K562 (cell line): Measurements from ENCODE around the gene NEMP1. TPM values are rescaled to one million over a fixed set of nuclear protein-coding genes. Genes with fewer than 3 reads are reported as not detected.

ENCODE experiments used
- BACH1 ChIP-seq: fragments of 200-800 bp; sonication (Bioruptor generic); IDR thresholded peaks from 2 replicates; pipeline ENCODE4 v1.6.1; 2016; ENCODE audit warnings: missing genetic modification characterization, missing compliant biosample characterization
- C11orf30 ChIP-seq: fragments of 450-650 bp; IDR thresholded peaks from 2 replicates; pipeline ENCODE4 v1.6.1; 2016; ENCODE audit warnings: low read depth, mild to moderate bottlenecking
- CBFA2T3 ChIP-seq: fragments of 450-650 bp; IDR thresholded peaks from 2 replicates; pipeline ENCODE4 v1.6.1; 2017
- CTCFL ChIP-seq: IDR thresholded peaks from 2 replicates; pipeline ENCODE4 v1.6.1; 2011; ENCODE audit warnings: borderline replicate concordance, low read depth, mild to moderate bottlenecking, moderate library complexity, low read length; ENCODE audit not compliant: insufficient read depth, poor library complexity, severe bottlenecking
- DNMT1 ChIP-seq: fragments of 450-650 bp; IDR thresholded peaks from 2 replicates; pipeline ENCODE4 v1.6.1; 2016; ENCODE audit warnings: antibody characterized with exemption, mild to moderate bottlenecking
- E4F1 ChIP-seq: fragments of 250-450 bp; sonication (Bioruptor Pico); IDR thresholded peaks from 2 replicates; pipeline ENCODE4 v1.5.0; 2021; ENCODE audit warnings: mild to moderate bottlenecking, borderline replicate concordance
- ELF2 ChIP-seq: fragments of 250-450 bp; sonication (Bioruptor Pico); IDR thresholded peaks from 2 replicates; pipeline ENCODE4 v1.5.0; 2021; ENCODE audit warnings: mild to moderate bottlenecking
- ELK1 ChIP-seq: sonication (generic); formaldehyde crosslinking; IDR thresholded peaks from 2 replicates; pipeline ENCODE4 v1.8.1; 2022; ENCODE audit warnings: missing genetic modification reagents
- ESRRA ChIP-seq: fragments of 450-650 bp; IDR thresholded peaks from 2 replicates; pipeline ENCODE4 v1.6.1; 2014; ENCODE audit warnings: low read depth, mild to moderate bottlenecking, moderate library complexity, borderline replicate concordance
- HNRNPUL1 ChIP-seq: fragments of 200-400 bp; formaldehyde crosslinking; IDR thresholded peaks from 2 replicates; pipeline ENCODE4 v1.6.1; 2017; ENCODE audit warnings: low read length
- ILK ChIP-seq: fragments of 450-650 bp; IDR thresholded peaks from 2 replicates; pipeline ENCODE4 v1.6.1; 2016; ENCODE audit warnings: missing genetic modification characterization, low read depth, mild to moderate bottlenecking, missing compliant biosample characterization, moderate library complexity, borderline replicate concordance
- JUNB ChIP-seq: fragments of 450-650 bp; formaldehyde crosslinking; conservative IDR thresholded peaks from 2 replicates; pipeline ENCODE4 v1.4.0; 2020; ENCODE audit warnings: mild to moderate bottlenecking
- MBD2 ChIP-seq: sonication (generic); IDR thresholded peaks from 2 replicates; pipeline ENCODE4 v1.6.1; 2016; ENCODE audit warnings: low read depth, borderline replicate concordance
- MXI1 ChIP-seq: IDR thresholded peaks from 2 replicates; pipeline ENCODE4 v1.6.1; 2011; ENCODE audit warnings: low read depth, mild to moderate bottlenecking, improper control_type of control experiment, low read length
- MYNN ChIP-seq, 2 experiments: sonication (generic); formaldehyde crosslinking in 1 of 2; IDR thresholded peaks; 2 replicates each; pipeline versions ENCODE4 v1.5.0 to v1.6.1; 2016 to 2020; ENCODE audit warnings: antibody characterized with exemption in 1 of 2, missing genetic modification reagents in 1 of 2
- NUFIP1 ChIP-seq: fragments of 450-650 bp; IDR thresholded peaks from 2 replicates; pipeline ENCODE4 v1.6.1; 2018; ENCODE audit not compliant: partially characterized antibody
- POLR2B ChIP-seq: fragments of 450-650 bp; IDR thresholded peaks from 2 replicates; pipeline ENCODE4 v1.6.1; 2018; ENCODE audit warnings: low read depth; ENCODE audit not compliant: partially characterized antibody
- RBM22 ChIP-seq: fragments of 200-400 bp; formaldehyde crosslinking; IDR thresholded peaks from 2 replicates; pipeline ENCODE4 v1.6.1; 2018; ENCODE audit warnings: low read length, low read depth; ENCODE audit not compliant: poor library complexity, severe bottlenecking
- SAFB ChIP-seq: fragments of 200-400 bp; formaldehyde crosslinking; IDR thresholded peaks from 2 replicates; pipeline ENCODE4 v1.6.1; 2017; ENCODE audit warnings: low read depth, low read length, borderline replicate concordance
- SNIP1 ChIP-seq: fragments of 450-650 bp; IDR thresholded peaks from 2 replicates; pipeline ENCODE4 v1.7.1; 2017; ENCODE audit warnings: low read depth, mild to moderate bottlenecking
- SOX6 ChIP-seq: fragments of 450-650 bp; IDR thresholded peaks from 2 replicates; pipeline ENCODE4 v1.6.1; 2014; ENCODE audit warnings: mild to moderate bottlenecking
- SP2 ChIP-seq: IDR thresholded peaks from 2 replicates; pipeline ENCODE4 v1.6.1; 2011; ENCODE audit warnings: mild to moderate bottlenecking, low read depth, low read length, moderate library complexity; ENCODE audit not compliant: poor library complexity, severe bottlenecking; ENCODE audit errors: extremely low read depth
- STAT5A ChIP-seq: IDR thresholded peaks from 2 replicates; pipeline ENCODE4 v1.6.1; 2012; ENCODE audit warnings: low read length, inconsistent platforms, borderline replicate concordance
- polyA plus RNA-seq, 8 experiments: library from polyadenylated mRNA; depleted of rRNA in 4 of 8; stranded (reverse) in 5 of 8; unstranded in 3 of 8; fragments of >200 nt; fragmentation: Nextera tagmentation in 2 of 8; fragmentation: Illumina TruSeq in 1 of 8; extraction: Ambion mirVana in 2 of 8; extraction: Trizol in 1 of 8; gene quantifications; 2 replicates each; pipeline versions ENCODE4 v1.2.1 to v1.2.3, GENCODE V29; 2011 to 2014; ENCODE audit warnings: inconsistent platforms in 1 of 8, missing spikeins in 1 of 8
- total RNA-seq, 7 experiments: library from RNA; depleted of rRNA in 6 of 7; stranded (reverse); fragments of >200 nt in 6 of 7; fragmentation: Illumina TruSeq in 2 of 7; extraction: Trizol in 2 of 7; gene quantifications; 2 replicates each; pipeline versions ENCODE4 v1.2.1 to v1.2.3, GENCODE V29; 2011 to 2021; ENCODE audit warnings: low replicate concordance in 1 of 7

The NEMP1 gene
- total and polyA plus RNA-seq, 9 of the 15 experiments (the other 6 are each of a cell fraction or from before 2014, with no cell fraction given) = 9.5 to 82.2 (median 41.2) TPM

GRCh38 chr12:57110104-57111030, 31.8 kb upstream of the NEMP1 start (continued):
- no peak for TF ChIP-seq NUFIP1
- TF ChIP-seq CBFA2T3 = no peak
- TF ChIP-seq MYNN (IDR thresholded peaks at IDR 0.05) = no peak
- TF ChIP-seq MYNN (CRISPR knock-in tag; IDR thresholded peaks at IDR 0.05) = no peak
- TF ChIP-seq E4F1 (CRISPR knock-in tag) = no peak
- TF ChIP-seq SP2 = no peak
- peak; percentile 15; the same call in 1 of the 2 replicates for TF ChIP-seq SOX6
- no peak for TF ChIP-seq C11orf30
- TF ChIP-seq ELK1 (CRISPR knock-in tag) = no peak
- TF ChIP-seq POLR2B = no peak
- TF ChIP-seq ILK (tag) = no peak
- no peak for TF ChIP-seq RBM22
- no peak for TF ChIP-seq JUNB (CRISPR knock-in tag)
- TF ChIP-seq HNRNPUL1 = no peak
- no peak for TF ChIP-seq SAFB
- TF ChIP-seq BACH1 (tag) = no peak; the same call in 1 of the 2 replicates
- peak; percentile 42 for TF ChIP-seq CTCFL
- no peak for TF ChIP-seq MXI1
- TF ChIP-seq DNMT1 = no peak
- no peak for TF ChIP-seq STAT5A
- no peak for TF ChIP-seq SNIP1
- TF ChIP-seq ESRRA = 0 out of 2 replicates have a peak, but pooled peaks have one; percentile 20
- TF ChIP-seq ELF2 (CRISPR knock-in tag) = no peak
- no peak for TF ChIP-seq MBD2
